ENCODE data around the gene RFX8.

The RFX8 gene

GRCh38 chr2:101351207-101351606 lies 123.7 kb downstream of the RFX8 start:
- H3K4me3 ChIP-seq (ENCODE audit: low read length): no peak overlapping the region
- no peaks in the 10 kb centered on the region for H3K79me2 ChIP-seq (ENCODE audit: control insufficient read depth, low read length)
- no peak overlapping the region for H3K27ac ChIP-seq (ENCODE audit: low read depth, low read length)
- H3K36me3 ChIP-seq (ENCODE audit: control insufficient read depth, low read length): no peaks in the 10 kb centered on the region
- H3F3A ChIP-seq (ENCODE audit: control insufficient read depth, insufficient read depth): no peaks in the 10 kb centered on the region
- H3K9me2 ChIP-seq (replicated peaks; ENCODE audit: control insufficient read depth, low read length): no peaks in the 10 kb centered on the region
- no peaks in the 10 kb centered on the region for H4K20me1 ChIP-seq (ENCODE audit: control insufficient read depth, insufficient read depth, low read depth, low read length)
- TF ChIP-seq EZH2phosphoT487 (IDR thresholded peaks at IDR 0.05; ENCODE audit: borderline replicate concordance, low read length) (no peak), CTCF (IDR thresholded peaks at IDR 0.05; ENCODE audit: low read depth, low read length, poor library complexity, severe bottlenecking) (no peak)
- H3K4me2 ChIP-seq (ENCODE audit: low read length): no peak overlapping the region
- H3K9me3 ChIP-seq (ENCODE audit: control insufficient read depth, insufficient read depth, low read length): no peaks in the 10 kb centered on the region
- peaks cover 12% of the 10 kb centered on the region for H3K27me3 ChIP-seq (ENCODE audit: control insufficient read depth, low read length)
- H3K4me1 ChIP-seq (ENCODE audit: control insufficient read depth, low read length): no peaks in the 10 kb centered on the region

GRCh38 chr2:101349893-101350662 lies 124.8 kb downstream of the RFX8 start:
- H3K9me2 ChIP-seq (replicated peaks; ENCODE audit: control insufficient read depth, low read length): no peaks in the 10 kb centered on the region
- H3K27me3 ChIP-seq (ENCODE audit: control insufficient read depth, low read length): peaks cover 12% of the 10 kb centered on the region
- TF ChIP-seq CTCF (IDR thresholded peaks at IDR 0.05; ENCODE audit: low read depth, low read length, poor library complexity, severe bottlenecking) (no peak), EZH2phosphoT487 (IDR thresholded peaks at IDR 0.05; ENCODE audit: borderline replicate concordance, low read length) (no peak)
- H4K20me1 ChIP-seq (ENCODE audit: control insufficient read depth, insufficient read depth, low read depth, low read length): no peaks in the 10 kb centered on the region
- no peaks in the 10 kb centered on the region for H3K36me3 ChIP-seq (ENCODE audit: control insufficient read depth, low read length)
- no peaks in the 10 kb centered on the region for H3K4me1 ChIP-seq (ENCODE audit: control insufficient read depth, low read length)
- H3K4me2 ChIP-seq (ENCODE audit: low read length): no peak overlapping the region
- no peak overlapping the region for H3K4me3 ChIP-seq (ENCODE audit: low read length)
- H3K79me2 ChIP-seq (ENCODE audit: control insufficient read depth, low read length): no peaks in the 10 kb centered on the region
- no peaks in the 10 kb centered on the region for H3F3A ChIP-seq (ENCODE audit: control insufficient read depth, insufficient read depth)
- H3K27ac ChIP-seq (ENCODE audit: low read depth, low read length): no peak overlapping the region
- H3K9me3 ChIP-seq (ENCODE audit: control insufficient read depth, insufficient read depth, low read length): no peaks in the 10 kb centered on the region

GRCh38 chr2:101348883-101349282 lies 126.0 kb downstream of the RFX8 start:
- H3K79me2 ChIP-seq (ENCODE audit: control insufficient read depth, low read length): no peaks in the 10 kb centered on the region
- H4K20me1 ChIP-seq (ENCODE audit: control insufficient read depth, insufficient read depth, low read depth, low read length): no peaks in the 10 kb centered on the region
- H3K9me3 ChIP-seq (ENCODE audit: control insufficient read depth, insufficient read depth, low read length): no peaks in the 10 kb centered on the region
- no peaks in the 10 kb centered on the region for H3K36me3 ChIP-seq (ENCODE audit: control insufficient read depth, low read length)
- no peaks in the 10 kb centered on the region for H3F3A ChIP-seq (ENCODE audit: control insufficient read depth, insufficient read depth)
- no peaks in the 10 kb centered on the region for H3K9me2 ChIP-seq (replicated peaks; ENCODE audit: control insufficient read depth, low read length)
- peaks cover 12% of the 10 kb centered on the region for H3K27me3 ChIP-seq (ENCODE audit: control insufficient read depth, low read length)
- H3K4me1 ChIP-seq (ENCODE audit: control insufficient read depth, low read length): no peaks in the 10 kb centered on the region
- no peak overlapping the region for H3K4me2 ChIP-seq (ENCODE audit: low read length)
- H3K4me3 ChIP-seq (ENCODE audit: low read length): no peak overlapping the region
- H3K27ac ChIP-seq (ENCODE audit: low read depth, low read length): no peak overlapping the region
- TF ChIP-seq CTCF (IDR thresholded peaks at IDR 0.05; ENCODE audit: low read depth, low read length, poor library complexity, severe bottlenecking): no peak

Data from DOHH2 (cell line).